K562 (cell line): ENCODE measurements around the gene TOGARAM2. TPM values are rescaled to one million over a fixed set of nuclear protein-coding genes. Genes with fewer than 3 reads are reported as not detected.

Experiments used
- ATAC-seq: fragments of 200-7000 bp; cut with Tn5 transposase; 3 replicates; pipeline ENCODE4 v1.9.1; 2020; ENCODE audit warnings: moderate library complexity
- BruUV-seq: library from RNA; stranded (reverse); fragments of 400-500 nt; replicated peaks from 2 replicates; lab custom pipeline; 2021; lab: Mats Ljungman, UMichigan
- CTCF ChIA-PET: fragments of 300-600 bp; formaldehyde crosslinking; extraction: SDS; loops from one replicate; lab custom pipeline; 2021; ENCODE audit warnings: low intra/inter-chr PET ratio; lab: Yijun Ruan, JAX
- POLR2A ChIA-PET: fragments of 300-600, 350-650 bp; sonication (Branson Sonifier 250); formaldehyde crosslinking; extraction: SDS; loops from one replicate; lab custom pipeline; 2021; ENCODE audit warnings: antibody characterized with exemption, inconsistent platforms; lab: Yijun Ruan, JAX
- DNase-seq, 4 experiments: peaks; one replicate each; pipeline versions ENCODE4 v3.0.0 to v3.0.0-alpha.2; 2011 to 2018; ENCODE audit warnings: low spot score in 3 of 4, mixed read lengths in 3 of 4; ENCODE audit errors: extremely low read depth in 1 of 4
- FAIRE-seq: peaks from 2 replicates; lab custom pipeline; 2011; peaks lifted over from hg19 to GRCh38; lab: Jason Lieb, UNC
- H2AFZ ChIP-seq: 2 replicates; pipeline ENCODE4 v1.6.0; 2011; ENCODE audit warnings: low read depth, low read length, control low read depth, inconsistent platforms
- H3K27ac ChIP-seq: fragments of 200-600 bp; 3 replicates; pipeline ENCODE4 v1.8.0; 2011; ENCODE audit warnings: low read depth, mild to moderate bottlenecking, control low read depth, inconsistent platforms, low read length, moderate library complexity, mixed read lengths; ENCODE audit errors: extremely low read depth
- H3K27me3 ChIP-seq, 2 experiments: fragments of 300-600 bp in 1 of 2; 2 replicates in 1 of 2; 3 replicates in 1 of 2; pipeline versions ENCODE4 v1.6.0 to v1.8.0; 2011; ENCODE audit warnings: inconsistent platforms in 2 of 2, low read length in 2 of 2, mild to moderate bottlenecking in 1 of 2, mixed read lengths in 1 of 2, moderate library complexity in 1 of 2; ENCODE audit not compliant: control insufficient read depth in 2 of 2, insufficient read depth in 2 of 2
- H3K36me3 ChIP-seq: fragments of 300-600 bp; 3 replicates; pipeline ENCODE4 v1.8.0; 2011; ENCODE audit warnings: mild to moderate bottlenecking, low read length, inconsistent platforms; ENCODE audit not compliant: control insufficient read depth, insufficient read depth
- H3K4me1 ChIP-seq, 2 experiments: fragments of 200-600 bp in 1 of 2; replicated peaks in 1 of 2; 2 replicates in 1 of 2; 3 replicates in 1 of 2; pipeline versions ENCODE4 v1.5.1 to v1.8.0; 2011; ENCODE audit warnings: inconsistent platforms in 2 of 2, low read length in 2 of 2, mild to moderate bottlenecking in 1 of 2, mixed read lengths in 1 of 2, moderate library complexity in 1 of 2; ENCODE audit not compliant: control insufficient read depth in 2 of 2, insufficient read depth in 2 of 2
- H3K4me2 ChIP-seq: 2 replicates; pipeline ENCODE4 v1.6.1; 2011; ENCODE audit warnings: low read length, control low read depth, inconsistent platforms, mixed read lengths; ENCODE audit not compliant: insufficient read depth
- H3K4me3 ChIP-seq: fragments of 200-600 bp; sonication (generic), shearing (Covaris generic); 2 replicates; pipeline ENCODE4 v1.5.1; 2016; ENCODE audit warnings: control low read depth, inconsistent platforms
- H3K79me2 ChIP-seq: fragments of 200-600 bp; 3 replicates; pipeline ENCODE4 v1.8.0; 2011; ENCODE audit warnings: low read length, inconsistent platforms; ENCODE audit not compliant: control insufficient read depth, insufficient read depth
- H3K9ac ChIP-seq, 2 experiments: 2 replicates each; pipeline versions ENCODE4 v1.6.0 to v1.6.1; 2011; ENCODE audit warnings: low read depth in 2 of 2, low read length in 2 of 2, control low read depth in 1 of 2, inconsistent platforms in 1 of 2, mild to moderate bottlenecking in 1 of 2, mixed read lengths in 1 of 2; ENCODE audit not compliant: insufficient read depth in 1 of 2
- H3K9me1 ChIP-seq: one replicate; pipeline ENCODE4 v1.6.0; 2011; ENCODE audit warnings: inconsistent platforms, mild to moderate bottlenecking, low read length, moderate library complexity; ENCODE audit not compliant: control insufficient read depth, insufficient read depth
- H3K9me3 ChIP-seq: replicated peaks from 2 replicates; pipeline ENCODE4 v1.5.1; 2011; ENCODE audit warnings: low read depth, low read length, inconsistent platforms; ENCODE audit not compliant: control insufficient read depth, insufficient read depth
- H4K20me1 ChIP-seq: replicated peaks from 2 replicates; pipeline ENCODE4 v1.6.1; 2011; ENCODE audit warnings: low read length, inconsistent platforms, mixed read lengths; ENCODE audit not compliant: control insufficient read depth, insufficient read depth
- ARID1B ChIP-seq: fragments of 450-650 bp; IDR thresholded peaks from 2 replicates; pipeline ENCODE4 v1.6.1; 2016; ENCODE audit warnings: antibody characterized with exemption, mild to moderate bottlenecking, inconsistent platforms
- CBX8 ChIP-seq: fragments of 200-600 bp; sonication (generic); IDR thresholded peaks from 2 replicates; pipeline ENCODE4 v1.6.1; 2012; ENCODE audit warnings: borderline replicate concordance, mixed run types, low read depth, mild to moderate bottlenecking, moderate library complexity, mixed read lengths, low read length, control low read depth, inconsistent platforms; ENCODE audit not compliant: poor library complexity, severe bottlenecking; ENCODE audit errors: extremely low read depth
- FOXA1 ChIP-seq: fragments of 450-650 bp; IDR thresholded peaks from 2 replicates; pipeline ENCODE4 v1.6.1; 2016; ENCODE audit warnings: mild to moderate bottlenecking, borderline replicate concordance
- IRF2 ChIP-seq: sonication (generic); formaldehyde crosslinking; IDR thresholded peaks from 2 replicates; pipeline ENCODE4 v1.8.1; 2022; ENCODE audit warnings: mild to moderate bottlenecking, missing genetic modification reagents
- NFE2 ChIP-seq: IDR thresholded peaks from 2 replicates; pipeline ENCODE4 v1.6.1; 2014; ENCODE audit warnings: antibody characterized with exemption, low read depth
- RFX5 ChIP-seq: IDR thresholded peaks from 2 replicates; pipeline ENCODE4 v1.6.1; 2011; ENCODE audit warnings: low read depth, mild to moderate bottlenecking, improper control_type of control experiment, low read length
- SMAD3 ChIP-seq: fragments of 450-650 bp; formaldehyde crosslinking; conservative IDR thresholded peaks from 2 replicates; pipeline ENCODE4 v1.4.0; 2020; ENCODE audit warnings: mild to moderate bottlenecking
- ZKSCAN3 ChIP-seq: fragments of 250-450 bp; sonication (Bioruptor Pico); IDR thresholded peaks from 2 replicates; pipeline ENCODE4 v1.4.0; 2020
- WGBS: fragments of 100-300 bp; shearing (Covaris generic); methylation state at CpG from one replicate; pipeline ENCODE4 v1.1.6; 2016; ENCODE audit warnings: low coverage, mixed read lengths; ENCODE audit not compliant: insufficient coverage; ENCODE audit errors: missing lambda C conversion rate; 5-methylcytosine and 5-hydroxymethylcytosine counted together
- in situ Hi-C: fragments of 300-500 bp; cut with MboI; formaldehyde crosslinking; loops from 4 replicates; pipeline ENCODE4 v1.15.0; 2018; ENCODE audit warnings: inconsistent platforms, mixed read lengths
- intact Hi-C: fragments of 100-400 bp; cut with micrococcal nuclease; formaldehyde crosslinking; loops from 2 replicates; pipeline ENCODE4 v1.14.2; 2022
- polyA plus RNA-seq, 8 experiments: library from polyadenylated mRNA; depleted of rRNA in 4 of 8; stranded (reverse) in 5 of 8; unstranded in 3 of 8; fragments of >200 nt; fragmentation: Nextera tagmentation in 2 of 8; fragmentation: Illumina TruSeq in 1 of 8; extraction: Ambion mirVana in 2 of 8; extraction: Trizol in 1 of 8; gene quantifications; 2 replicates each; pipeline versions ENCODE4 v1.2.1 to v1.2.3, GENCODE V29; 2011 to 2014; ENCODE audit warnings: inconsistent platforms in 1 of 8, missing spikeins in 1 of 8
- total RNA-seq, 7 experiments: library from RNA; depleted of rRNA in 6 of 7; stranded (reverse); fragments of >200 nt in 6 of 7; fragmentation: Illumina TruSeq in 2 of 7; extraction: Trizol in 2 of 7; gene quantifications; 2 replicates each; pipeline versions ENCODE4 v1.2.1 to v1.2.3, GENCODE V29; 2011 to 2021; ENCODE audit warnings: low replicate concordance in 1 of 7
- TF ChIP-seq, protein P1 (sequence below): sonication (generic); formaldehyde crosslinking; IDR thresholded peaks from 2 replicates; pipeline ENCODE4 v1.8.0; 2022; ENCODE audit warnings: mild to moderate bottlenecking, missing genetic modification reagents

Gene TOGARAM2
- total and polyA plus RNA-seq, 9 of the 15 experiments (the other 6 are each of a cell fraction or from before 2014, with no cell fraction given) = not detected

DNA sequence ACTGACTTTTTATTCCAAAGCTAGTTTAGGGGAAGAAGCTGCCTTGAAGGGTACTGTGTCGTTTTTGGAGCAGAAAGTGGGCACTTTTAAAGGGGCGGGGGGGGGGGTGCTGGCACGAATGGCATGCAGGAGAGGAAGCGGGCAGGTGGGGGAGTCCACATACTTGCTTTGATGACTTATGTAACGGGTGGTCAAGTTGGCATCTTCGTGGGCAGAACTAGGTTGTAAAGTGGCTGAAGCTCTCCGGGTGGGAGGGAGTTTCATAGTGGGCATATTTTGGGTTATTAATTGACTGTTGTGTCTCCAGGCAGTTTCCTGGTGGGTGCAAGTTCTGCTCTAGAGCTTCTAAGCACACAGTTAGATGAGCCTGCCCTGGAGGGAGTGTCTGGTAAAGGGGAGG lies 73.3 kb downstream of the TOGARAM2 start:
- Histone ChIP-seq H3K79me2 (no peaks in the 10 kb centered on the region), H3K9me1 (no peaks in the 10 kb centered on the region), H3K9ac (no peak overlapping the region), H3K27me3 (peaks cover 13 to 53% of the 10 kb centered on the region in 2 experiments), H2AFZ (no peak overlapping the region), H3K4me2 (no peak overlapping the region), H3K27ac (no peak overlapping the region), H3K4me1 (peaks cover 0 to 3% of the 10 kb centered on the region in 2 experiments; a peak in 1 of 5 replicates), H4K20me1 (no peaks in the 10 kb centered on the region; the same call in 1 of the 2 replicates), H3K4me3 (no peak overlapping the region), H3K9me3 (no peaks in the 10 kb centered on the region), H3K36me3 (no peaks in the 10 kb centered on the region)
- no TSS peak for BruUV-seq
- CTCF ChIA-PET = no interaction called here
- ATAC-seq (no peak), DNase-seq (no peak), FAIRE-seq (no peak)
- POLR2A ChIA-PET = interaction anchor here (1.5 kb wide), 1 partner anchor 9 kb away, joined by 5 read pairs; no protein-coding TSS in a partner anchor
- 2% methylated on average over 6 of the region's 7 CpGs for WGBS
- intact Hi-C loops (no loop called here), in situ Hi-C loops (no loop called here)
- TF ChIP-seq CBX8 = no peak
- no peak for TF ChIP-seq NFE2
- no peak for TF ChIP-seq ARID1B
- no peak for TF ChIP-seq IRF2 (CRISPR knock-in tag)
- TF ChIP-seq, protein P1, sequence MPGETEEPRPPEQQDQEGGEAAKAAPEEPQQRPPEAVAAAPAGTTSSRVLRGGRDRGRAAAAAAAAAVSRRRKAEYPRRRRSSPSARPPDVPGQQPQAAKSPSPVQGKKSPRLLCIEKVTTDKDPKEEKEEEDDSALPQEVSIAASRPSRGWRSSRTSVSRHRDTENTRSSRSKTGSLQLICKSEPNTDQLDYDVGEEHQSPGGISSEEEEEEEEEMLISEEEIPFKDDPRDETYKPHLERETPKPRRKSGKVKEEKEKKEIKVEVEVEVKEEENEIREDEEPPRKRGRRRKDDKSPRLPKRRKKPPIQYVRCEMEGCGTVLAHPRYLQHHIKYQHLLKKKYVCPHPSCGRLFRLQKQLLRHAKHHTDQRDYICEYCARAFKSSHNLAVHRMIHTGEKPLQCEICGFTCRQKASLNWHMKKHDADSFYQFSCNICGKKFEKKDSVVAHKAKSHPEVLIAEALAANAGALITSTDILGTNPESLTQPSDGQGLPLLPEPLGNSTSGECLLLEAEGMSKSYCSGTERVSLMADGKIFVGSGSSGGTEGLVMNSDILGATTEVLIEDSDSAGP (CRISPR knock-in tag) = no peak
- TF ChIP-seq FOXA1 = no peak
- TF ChIP-seq RFX5 = no peak
- no peak for TF ChIP-seq SMAD3
- TF ChIP-seq ZKSCAN3 (CRISPR knock-in tag) = no peak
- TF ChIP-seq, all 486 proteins: peak for 0
